ENCODE data around the gene TXNDC17.
"Not testable (repeated sequence)": the region's sequence is repeated elsewhere in the genome, so short reads cannot be mapped to it uniquely, and the experiment has no call there.

The TXNDC17 gene

DNA sequence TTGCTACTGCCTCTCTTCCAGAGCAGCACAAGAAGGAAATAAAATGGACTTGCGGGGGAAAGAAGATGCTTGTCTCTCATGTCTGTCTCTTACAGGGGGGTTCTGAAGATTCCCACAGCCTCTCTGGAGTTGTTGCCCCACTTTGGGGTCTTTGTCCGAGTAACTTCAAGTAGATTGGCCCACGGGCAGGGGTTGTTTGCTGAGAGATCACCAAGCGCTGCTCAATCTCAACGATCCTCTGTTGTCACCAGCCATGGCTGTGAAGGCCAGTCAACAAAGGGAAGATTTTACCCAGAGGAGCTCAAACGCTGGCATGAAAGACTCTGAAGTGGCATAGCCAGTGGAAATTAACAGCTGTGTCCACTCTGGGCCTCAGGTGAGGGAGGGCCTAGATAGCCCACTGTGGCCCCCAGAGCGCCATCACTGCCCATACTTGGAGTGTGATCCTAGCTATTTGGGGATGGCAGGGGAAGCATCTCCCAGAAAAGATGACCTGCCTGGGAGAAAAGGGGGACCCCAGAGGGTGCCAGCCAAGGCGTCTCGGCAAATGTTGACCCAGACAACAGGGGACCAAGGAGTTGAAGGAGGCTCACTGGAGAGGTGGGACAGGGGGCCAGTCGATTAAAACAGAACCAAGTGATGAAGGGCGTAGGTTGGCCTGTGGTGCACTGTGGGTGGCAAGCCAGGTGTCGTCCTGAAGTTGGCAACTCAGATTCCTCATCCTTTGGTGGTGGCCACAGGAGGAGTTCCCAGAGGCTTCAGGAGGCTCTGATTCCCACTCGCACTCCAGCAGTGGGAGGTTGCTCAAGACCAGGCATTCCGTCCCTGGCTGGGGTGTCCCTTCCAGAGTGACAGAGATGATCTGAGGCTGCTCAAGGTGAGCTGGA lies 44.3 kb downstream of the TXNDC17 start:
- DNase-seq, result no peak

DNA sequence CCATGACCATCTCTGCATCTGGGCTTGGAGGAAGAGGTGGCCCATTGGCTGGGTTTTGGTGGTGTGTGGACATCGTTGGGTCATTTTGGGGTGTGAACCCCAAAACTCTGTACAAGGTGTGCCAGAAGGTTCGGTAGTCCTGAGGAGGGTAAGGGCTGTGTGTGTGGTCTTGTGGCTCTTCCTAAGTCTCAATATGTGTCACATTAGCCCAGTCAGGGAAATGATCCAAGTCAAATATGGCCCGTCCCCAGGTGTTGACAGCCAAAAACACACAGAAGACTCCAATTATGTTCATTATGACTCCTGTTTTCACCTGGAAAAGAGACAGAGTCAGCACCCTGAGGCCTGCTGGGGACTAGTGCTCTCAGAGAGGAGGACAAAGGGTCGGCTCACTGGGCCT lies 45.2 kb downstream of the TXNDC17 start:
- DNase-seq, result no peak

DNA sequence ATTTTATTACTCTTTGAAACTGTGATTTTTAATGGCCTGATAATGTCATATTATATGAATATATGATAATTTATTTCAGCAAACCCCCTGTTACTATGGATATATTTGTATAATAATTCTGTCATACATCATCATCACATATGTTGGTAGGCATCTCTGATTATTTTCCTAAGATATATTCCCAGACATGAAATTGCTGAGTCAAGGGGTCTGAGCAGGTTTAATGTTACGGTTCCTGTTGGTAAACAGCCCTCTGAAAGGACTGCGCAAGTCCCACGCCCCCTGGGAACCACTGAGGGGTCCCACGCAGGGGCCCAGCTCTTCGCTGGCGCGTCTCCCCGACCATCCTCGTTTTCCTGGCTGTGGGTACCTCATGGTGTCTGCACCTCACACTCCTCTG lies 48.1 kb downstream of the TXNDC17 start:
- DNase-seq, result no peak

DNA sequence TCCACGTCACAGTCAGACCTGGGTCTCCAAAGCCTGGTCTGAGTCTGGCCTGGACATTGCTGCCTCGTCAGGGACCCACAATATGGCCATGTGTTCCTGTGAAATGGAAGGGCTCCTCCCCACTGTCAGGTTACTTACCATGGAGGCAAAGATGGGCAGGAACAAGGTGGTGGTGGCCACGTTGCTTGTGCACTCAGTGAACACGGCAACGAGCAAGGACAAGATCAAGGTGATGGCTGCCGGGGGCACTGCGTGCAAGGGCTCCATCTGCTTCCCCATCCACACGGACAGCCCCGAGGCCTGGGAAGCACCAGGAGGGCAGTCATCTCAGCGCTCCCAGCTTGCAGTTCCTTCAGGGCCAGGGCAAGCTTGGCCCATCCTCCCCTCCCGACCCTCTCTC lies 49.8 kb downstream of the TXNDC17 start:
- no peak for DNase-seq

DNA sequence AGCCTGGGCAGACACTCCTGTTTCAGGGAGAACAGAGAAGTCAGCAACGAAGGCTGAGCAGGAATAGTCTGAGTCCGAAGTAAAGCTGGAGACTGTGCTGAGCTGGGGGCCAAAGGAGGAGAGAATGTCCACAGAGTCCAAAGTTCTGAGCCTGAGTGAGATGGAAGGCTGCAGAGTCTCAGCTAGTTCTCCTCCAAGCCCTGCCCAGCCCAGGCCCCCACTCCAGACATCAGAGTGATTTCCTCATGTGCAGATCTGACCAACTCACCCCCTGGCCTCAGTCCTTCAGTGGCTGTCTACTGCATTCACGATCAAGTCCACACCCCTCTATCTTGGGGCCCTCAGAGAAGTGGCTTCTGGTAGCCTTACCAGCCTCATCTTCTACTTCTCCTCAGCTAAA lies 50.7 kb downstream of the TXNDC17 start:
- no peak for DNase-seq

DNA sequence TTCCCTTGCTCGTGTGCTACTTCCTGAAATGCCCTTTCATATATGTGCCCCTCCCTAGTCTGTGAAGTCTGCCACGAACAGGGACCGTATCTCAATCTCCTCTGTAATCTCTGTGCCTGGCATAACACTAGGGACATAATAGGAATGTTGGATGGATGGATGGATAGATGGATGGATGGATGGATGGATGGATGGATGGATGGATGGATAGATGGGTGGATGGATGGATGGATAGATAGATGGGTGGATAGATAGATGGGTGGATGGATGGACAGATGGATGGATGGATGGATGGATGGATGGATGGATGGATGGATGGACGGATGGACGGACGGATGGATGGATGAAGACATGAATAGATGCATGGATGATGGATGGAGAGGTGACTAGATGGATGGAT lies 51.1 kb downstream of the TXNDC17 start:
- not testable (repeated sequence) for DNase-seq
